Neural progenitor cell (in vitro differentiated cells): ENCODE data around the gene GAS1. TPM values are rescaled to one million over a fixed set of nuclear protein-coding genes. Genes with fewer than 3 reads are reported as not detected.
A peak's percentile ranks its signal among the peaks of the same experiment; 100 is the strongest.

ENCODE experiments used
- DNase-seq: peaks from one replicate; pipeline ENCODE4 v3.0.0-alpha.2; 2016; ENCODE audit warnings: low spot score
- H2AFZ ChIP-seq: fragments of 200-600 bp; sonication (generic); replicated peaks from 2 replicates; pipeline ENCODE4 v1.6.1; 2016; ENCODE audit warnings: antibody characterized with exemption
- H3F3A ChIP-seq: fragments of 200-600 bp; sonication (generic); 2 replicates; pipeline ENCODE4 v1.6.1; 2016; ENCODE audit warnings: antibody characterized with exemption, low read depth
- H3K27ac ChIP-seq: fragments of 200-600 bp; sonication (generic); 2 replicates; pipeline ENCODE4 v1.5.1; 2016; ENCODE audit warnings: mild to moderate bottlenecking
- H3K27me3 ChIP-seq: fragments of 200-600 bp; sonication (generic); 2 replicates; pipeline ENCODE4 v1.6.1; 2016; ENCODE audit warnings: mild to moderate bottlenecking, moderate library complexity
- H3K36me3 ChIP-seq: fragments of 200-600 bp; sonication (generic); 2 replicates; pipeline ENCODE4 v1.5.1; 2016
- H3K4me1 ChIP-seq: fragments of 200-600 bp; sonication (generic); 2 replicates; pipeline ENCODE4 v1.6.1; 2016; ENCODE audit warnings: mixed run types
- H3K4me2 ChIP-seq: fragments of 200-600 bp; sonication (generic); 2 replicates; pipeline ENCODE4 v1.6.1; 2016
- H3K4me3 ChIP-seq: fragments of 200-600 bp; sonication (generic); 2 replicates; pipeline ENCODE4 v1.5.1; 2016
- H3K79me2 ChIP-seq: fragments of 200-600 bp; sonication (generic); 2 replicates; pipeline ENCODE4 v1.6.1; 2016; ENCODE audit warnings: low read depth
- H3K9ac ChIP-seq: fragments of 200-600 bp; sonication (generic); 2 replicates; pipeline ENCODE4 v1.6.1; 2016
- H3K9me3 ChIP-seq: fragments of 200-600 bp; sonication (generic); 2 replicates; pipeline ENCODE4 v1.5.1; 2016; ENCODE audit warnings: low read depth
- H4K20me1 ChIP-seq: fragments of 200-600 bp; sonication (generic); 2 replicates; pipeline ENCODE4 v1.6.1; 2016; ENCODE audit warnings: low read depth
- H3K27ac Mint-ChIP-seq: 3 replicates; pipeline ENCODE4 v1.8.0; 2021; ENCODE audit warnings: mixed read lengths
- H3K27me3 Mint-ChIP-seq: 2 replicates; pipeline ENCODE4 v1.8.0; 2022; ENCODE audit warnings: low read depth, mild to moderate bottlenecking, inconsistent platforms, moderate library complexity, mixed read lengths; ENCODE audit not compliant: insufficient read depth
- H3K36me3 Mint-ChIP-seq: 3 replicates; pipeline ENCODE4 v1.8.0; 2021; ENCODE audit warnings: mixed read lengths
- H3K4me1 Mint-ChIP-seq: 3 replicates; pipeline ENCODE4 v1.8.0; 2021; ENCODE audit warnings: mixed read lengths
- H3K4me3 Mint-ChIP-seq: 3 replicates; pipeline ENCODE4 v1.8.0; 2021; ENCODE audit warnings: mild to moderate bottlenecking, moderate library complexity, mixed read lengths
- H3K9me3 Mint-ChIP-seq: 3 replicates; pipeline ENCODE4 v1.8.0; 2020; ENCODE audit warnings: mixed read lengths
- EZH2 ChIP-seq: fragments of 200-600 bp; sonication (generic); IDR thresholded peaks from 2 replicates; pipeline ENCODE4 v1.6.1; 2017; ENCODE audit warnings: antibody characterized with exemption, mild to moderate bottlenecking, moderate library complexity
- EZH2phosphoT487 ChIP-seq: fragments of 200-600 bp; sonication (generic); IDR thresholded peaks from 2 replicates; pipeline ENCODE4 v1.6.1; 2017; ENCODE audit warnings: antibody characterized with exemption
- total RNA-seq: library from RNA; depleted of rRNA; stranded (reverse); fragments of >200 nt; gene quantifications from 2 replicates; pipeline ENCODE4 v1.2.3, GENCODE V29; 2015; ENCODE audit warnings: low replicate concordance
- TF ChIP-seq, protein P1 (sequence below): fragments of 200-600 bp; sonication (generic); IDR thresholded peaks from 2 replicates; pipeline ENCODE4 v1.5.1; 2017; ENCODE audit warnings: antibody characterized with exemption, mild to moderate bottlenecking

GAS1 gene
- total RNA-seq, 1 donor from 2014 or later: 68.1 TPM

DNA sequence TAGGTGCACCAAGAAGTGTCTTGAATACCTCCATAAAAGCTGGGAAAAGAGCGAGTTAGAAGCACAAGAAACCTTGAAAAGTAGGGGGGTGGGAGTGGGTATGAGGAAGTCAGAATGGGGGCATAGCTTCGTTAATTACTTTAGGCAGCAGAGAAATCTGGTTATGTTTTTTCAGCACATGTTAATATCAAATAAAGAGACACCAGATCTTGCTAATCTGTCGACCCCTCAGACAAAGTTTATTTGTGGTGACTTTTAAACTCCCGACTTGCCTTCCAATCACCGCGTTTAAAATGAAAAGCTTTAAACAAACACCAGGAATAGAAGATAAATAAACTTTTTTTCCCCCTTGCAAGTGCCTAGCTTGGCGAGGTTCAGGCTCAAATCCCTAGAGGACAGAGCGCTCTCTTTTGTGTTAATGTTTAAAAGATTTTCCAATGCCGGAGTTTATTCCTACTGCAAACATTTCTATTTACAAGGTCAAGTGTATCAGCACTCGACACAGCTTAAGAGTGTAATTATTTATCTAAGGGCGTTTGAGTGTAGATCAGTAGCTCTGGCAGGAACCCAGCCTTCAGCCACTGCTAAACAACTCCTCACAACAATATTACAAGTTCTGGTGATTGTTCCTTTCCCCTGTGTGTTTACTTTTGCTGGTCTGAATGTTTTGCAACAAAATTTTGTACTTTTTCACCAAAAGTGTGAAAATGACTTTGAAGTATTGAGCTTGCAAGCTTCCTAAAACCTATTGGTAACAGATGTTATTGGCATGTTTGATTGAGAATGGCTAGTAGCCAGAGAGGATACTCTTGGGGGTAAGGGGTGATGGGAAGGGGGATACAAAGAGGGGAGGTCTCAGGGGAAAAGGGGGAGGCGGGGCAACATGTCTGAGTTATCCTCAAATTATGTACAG, 3.8 kb downstream of the GAS1 start:
- H3K79me2 ChIP-seq: peaks cover 39% of the 10 kb centered on the region
- H3F3A ChIP-seq: peaks cover 70% of the 10 kb centered on the region
- TF ChIP-seq, protein P1, sequence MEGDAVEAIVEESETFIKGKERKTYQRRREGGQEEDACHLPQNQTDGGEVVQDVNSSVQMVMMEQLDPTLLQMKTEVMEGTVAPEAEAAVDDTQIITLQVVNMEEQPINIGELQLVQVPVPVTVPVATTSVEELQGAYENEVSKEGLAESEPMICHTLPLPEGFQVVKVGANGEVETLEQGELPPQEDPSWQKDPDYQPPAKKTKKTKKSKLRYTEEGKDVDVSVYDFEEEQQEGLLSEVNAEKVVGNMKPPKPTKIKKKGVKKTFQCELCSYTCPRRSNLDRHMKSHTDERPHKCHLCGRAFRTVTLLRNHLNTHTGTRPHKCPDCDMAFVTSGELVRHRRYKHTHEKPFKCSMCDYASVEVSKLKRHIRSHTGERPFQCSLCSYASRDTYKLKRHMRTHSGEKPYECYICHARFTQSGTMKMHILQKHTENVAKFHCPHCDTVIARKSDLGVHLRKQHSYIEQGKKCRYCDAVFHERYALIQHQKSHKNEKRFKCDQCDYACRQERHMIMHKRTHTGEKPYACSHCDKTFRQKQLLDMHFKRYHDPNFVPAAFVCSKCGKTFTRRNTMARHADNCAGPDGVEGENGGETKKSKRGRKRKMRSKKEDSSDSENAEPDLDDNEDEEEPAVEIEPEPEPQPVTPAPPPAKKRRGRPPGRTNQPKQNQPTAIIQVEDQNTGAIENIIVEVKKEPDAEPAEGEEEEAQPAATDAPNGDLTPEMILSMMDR: no peak
- TF ChIP-seq EZH2 (no peak), EZH2phosphoT487 (no peak)
- H3K27me3 Mint-ChIP-seq: peaks cover 10% of the 10 kb centered on the region
- no peaks in the 10 kb centered on the region for H3K9me3 ChIP-seq
- no peaks in the 10 kb centered on the region for H3K27me3 ChIP-seq
- no peak for DNase-seq
- H3K36me3 Mint-ChIP-seq: peaks cover 8% of the 10 kb centered on the region
- peaks cover 5% of the 10 kb centered on the region for H3K36me3 ChIP-seq
- peak overlapping the region; percentile 98 for H3K4me3 Mint-ChIP-seq
- H4K20me1 ChIP-seq: peaks cover 34% of the 10 kb centered on the region
- H3K27ac ChIP-seq: peak overlapping the region; percentile 84
- H3K4me1 ChIP-seq: peaks cover 55% of the 10 kb centered on the region
- H2AFZ ChIP-seq: no peak overlapping the region
- no peak overlapping the region for H3K9ac ChIP-seq
- H3K27ac Mint-ChIP-seq: peak overlapping the region; percentile 91
- peak overlapping the region; percentile 97 for H3K4me3 ChIP-seq
- peaks cover 8% of the 10 kb centered on the region for H3K9me3 Mint-ChIP-seq
- H3K4me1 Mint-ChIP-seq: peaks cover 62% of the 10 kb centered on the region
- peak overlapping the region; percentile 98 for H3K4me2 ChIP-seq

GRCh38 chr9:86942281-86943200, 4.8 kb downstream of the GAS1 start:
- H3K4me3 ChIP-seq: peak overlapping the region; percentile 97
- H4K20me1 ChIP-seq: peaks cover 34% of the 10 kb centered on the region
- H3K9me3 Mint-ChIP-seq: peaks cover 8% of the 10 kb centered on the region
- H3K4me3 Mint-ChIP-seq: peak overlapping the region; percentile 98
- peaks cover 59% of the 10 kb centered on the region for H3K4me1 Mint-ChIP-seq
- no peaks in the 10 kb centered on the region for H3K9me3 ChIP-seq
- H3F3A ChIP-seq: peaks cover 63% of the 10 kb centered on the region
- no peak overlapping the region for H2AFZ ChIP-seq
- peaks cover 39% of the 10 kb centered on the region for H3K79me2 ChIP-seq
- peak overlapping the region; percentile 84 for H3K27ac ChIP-seq
- peaks cover 8% of the 10 kb centered on the region for H3K36me3 Mint-ChIP-seq
- peak overlapping the region; percentile 82 for H3K27ac Mint-ChIP-seq
- H3K4me2 ChIP-seq: peak overlapping the region; percentile 98
- peaks cover 10% of the 10 kb centered on the region for H3K27me3 Mint-ChIP-seq
- H3K27me3 ChIP-seq: no peaks in the 10 kb centered on the region
- H3K4me1 ChIP-seq: peaks cover 51% of the 10 kb centered on the region
- peaks cover 5% of the 10 kb centered on the region for H3K36me3 ChIP-seq
- DNase-seq: peak; percentile 83
- no peak overlapping the region for H3K9ac ChIP-seq
- TF ChIP-seq, protein P1: no peak
- TF ChIP-seq EZH2 (no peak), EZH2phosphoT487 (no peak)

DNA sequence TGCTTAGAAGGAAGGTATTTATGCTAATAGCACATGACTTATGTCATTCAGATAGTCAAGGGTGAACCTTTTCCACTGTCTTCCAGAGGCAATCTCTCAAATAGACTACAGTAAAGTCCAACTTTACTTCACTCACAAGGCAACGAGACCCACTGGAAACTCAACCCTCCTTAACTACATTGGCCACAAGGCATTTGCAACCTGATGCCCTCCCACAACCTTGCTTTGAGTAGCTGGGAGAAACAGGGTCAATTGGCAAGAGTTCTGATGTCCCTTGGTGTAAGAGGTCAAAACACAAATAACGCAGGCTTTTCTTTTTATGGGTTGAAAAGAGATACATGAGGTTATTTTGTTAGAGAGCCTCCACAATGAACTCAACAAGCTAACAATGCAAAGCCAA, 6.1 kb downstream of the GAS1 start:
- TF ChIP-seq EZH2phosphoT487 (no peak), EZH2 (no peak)
- TF ChIP-seq, protein P1: no peak
- H3K4me1 Mint-ChIP-seq: peaks cover 59% of the 10 kb centered on the region
- H3K4me3 Mint-ChIP-seq: peak overlapping the region; percentile 24
- Histone ChIP-seq H3K79me2 (peaks cover 32% of the 10 kb centered on the region), H3K9me3 (no peaks in the 10 kb centered on the region), H4K20me1 (peaks cover 30% of the 10 kb centered on the region), H3K4me1 (peaks cover 51% of the 10 kb centered on the region), H3K4me3 (peak overlapping the region; percentile 29), H3K36me3 (peaks cover 5% of the 10 kb centered on the region), H3K27ac (peak overlapping the region; percentile 6), H3K27me3 (no peaks in the 10 kb centered on the region), H3K9ac (no peak overlapping the region), H3F3A (peaks cover 50% of the 10 kb centered on the region), H3K4me2 (peak overlapping the region; percentile 98), H2AFZ (no peak overlapping the region)
- peak overlapping the region; percentile 97 for H3K27ac Mint-ChIP-seq
- peaks cover 10% of the 10 kb centered on the region for H3K27me3 Mint-ChIP-seq
- peaks cover 8% of the 10 kb centered on the region for H3K9me3 Mint-ChIP-seq
- H3K36me3 Mint-ChIP-seq: peaks cover 8% of the 10 kb centered on the region
- peak; percentile 41 for DNase-seq
